GM10266 (cell line): Measurements from ENCODE around the gene CABP7.

Source experiments
- DNase-seq: peaks from one replicate; pipeline ENCODE4 v3.0.0; 2012; ENCODE audit errors: extremely low spot score
- CTCF ChIP-seq: IDR thresholded peaks from 2 replicates; pipeline ENCODE4 v1.5.1; 2012; ENCODE audit warnings: mild to moderate bottlenecking, low read depth; ENCODE audit not compliant: control insufficient read depth, insufficient read depth; ENCODE audit errors: missing control alignments

CABP7 gene

DNA sequence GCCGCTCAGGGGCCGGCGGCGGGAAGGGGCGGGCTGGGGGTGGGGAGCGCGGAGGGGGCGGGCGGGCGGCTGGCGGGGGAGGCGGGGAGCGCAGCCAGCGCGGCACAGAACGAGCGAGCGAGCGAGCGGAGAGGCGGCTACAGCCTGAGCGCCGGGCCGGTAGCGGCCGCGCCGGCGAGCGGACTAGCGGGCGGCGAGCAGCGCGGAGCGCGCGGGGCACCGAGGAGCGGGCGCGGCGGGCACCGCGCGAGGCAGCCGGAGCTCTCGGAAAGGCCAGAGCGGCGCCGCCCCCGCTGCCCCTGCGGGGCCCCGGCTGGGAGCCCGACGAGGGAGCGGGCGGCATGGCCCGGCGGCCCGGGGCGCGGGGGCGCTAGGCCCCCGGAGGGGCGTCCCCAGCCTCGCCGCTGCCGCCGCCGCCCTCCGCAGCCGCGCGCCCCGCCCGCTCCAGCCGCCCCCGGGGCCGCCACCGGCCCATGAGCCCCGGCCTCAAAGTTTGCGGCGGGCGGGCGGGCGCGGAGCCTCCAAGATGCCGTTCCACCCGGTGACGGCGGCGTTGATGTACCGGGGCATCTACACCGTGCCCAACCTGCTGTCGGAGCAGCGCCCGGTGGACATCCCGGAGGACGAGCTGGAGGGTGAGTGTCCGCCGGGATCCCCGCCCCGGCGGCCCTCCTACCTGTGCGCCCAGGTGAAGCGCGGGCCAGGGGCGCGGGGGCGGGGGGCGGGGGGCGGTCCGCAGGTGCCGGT lies at the start of gene CABP7:
Gene CABP7 (plus strand): TSS at position 105 of the 747 bp plus-strand sequence. CDS start 422 bp downstream, at position 527.
- no peak for TF ChIP-seq CTCF
- no peak for DNase-seq

GRCh38 chr22:29670626-29671025 lies 49.2 kb upstream of the CABP7 start:
- DNase-seq, result no peak
- TF ChIP-seq CTCF, result no peak

- DNase-seq, result no peak
- no peak for TF ChIP-seq CTCF
Observed at GRCh38 chr22:29673361-29674066, 46.3 kb upstream of the CABP7 start.

DNA sequence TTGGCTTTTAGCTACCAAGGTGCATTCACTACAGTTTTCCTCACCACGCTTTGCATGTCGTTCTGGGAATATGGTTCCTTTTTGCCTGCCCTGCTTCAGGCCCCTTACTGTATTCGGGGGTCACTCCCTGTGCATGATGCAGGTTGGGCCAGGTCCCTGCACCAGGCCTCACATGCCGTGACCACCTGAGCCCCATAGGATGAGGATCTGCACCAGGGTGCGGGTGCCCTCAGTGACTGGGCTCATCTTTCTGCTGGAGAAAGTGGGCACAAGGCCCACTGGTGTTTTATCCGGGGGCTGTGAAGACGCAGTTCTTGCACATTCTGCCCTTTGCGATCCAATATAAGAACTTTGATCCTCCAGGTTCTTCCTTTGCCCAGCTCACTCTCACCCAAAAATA lies 45.7 kb upstream of the CABP7 start:
- DNase-seq, result no peak
- no peak for TF ChIP-seq CTCF

GRCh38 chr22:29679316-29679715 lies 40.5 kb upstream of the CABP7 start:
- no peak for DNase-seq
- TF ChIP-seq CTCF, result no peak

- no peak for DNase-seq
- no peak for TF ChIP-seq CTCF
Observed at GRCh38 chr22:29683536-29683935, 36.3 kb upstream of the CABP7 start.

GRCh38 chr22:29684244-29684643 lies 35.6 kb upstream of the CABP7 start:
- no peak for TF ChIP-seq CTCF
- no peak for DNase-seq
